ENCODE results near the gene ZNF571. TPM values are rescaled to one million over a fixed set of nuclear protein-coding genes. Genes with fewer than 3 reads are reported as not detected.

ZNF571 gene
- total and polyA plus RNA-seq, 10 of the 15 experiments (the other 5 are each of a cell fraction or from before 2014, with no cell fraction given), result 0.27 to 1.5 (median 0.45) TPM

DNA sequence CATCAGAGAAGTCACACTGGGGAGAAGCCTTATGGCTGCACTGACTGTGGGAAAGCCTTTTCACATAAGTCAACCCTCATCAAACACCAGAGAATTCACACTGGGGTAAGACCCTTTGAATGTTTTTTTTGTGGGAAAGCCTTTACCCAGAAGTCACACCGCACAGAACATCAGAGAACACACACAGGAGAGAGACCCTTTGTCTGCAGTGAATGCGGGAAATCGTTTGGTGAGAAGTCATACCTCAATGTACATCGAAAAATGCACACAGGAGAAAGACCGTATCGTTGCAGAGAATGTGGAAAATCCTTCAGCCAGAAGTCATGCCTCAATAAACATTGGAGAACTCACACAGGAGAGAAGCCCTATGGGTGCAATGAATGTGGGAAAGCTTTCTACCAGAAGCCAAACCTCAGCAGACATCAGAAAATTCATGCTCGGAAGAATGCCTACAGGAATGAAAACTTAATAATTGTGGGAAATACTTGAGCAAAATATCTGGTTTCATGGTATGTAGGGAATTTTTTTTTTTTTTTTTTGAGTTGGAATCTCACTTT, 57.1 kb downstream of the ZNF571 start:
- Histone ChIP-seq H2AFZ (ENCODE audit: control insufficient read depth, low read depth, low read length) (no peak overlapping the region), H3K27ac (ENCODE audit: control insufficient read depth, insufficient read depth) (no peak overlapping the region), H3K79me2 (ENCODE audit: control insufficient read depth, insufficient read depth, low read length) (no peaks in the 10 kb centered on the region), H4K20me1 (ENCODE audit: control insufficient read depth, insufficient read depth) (no peaks in the 10 kb centered on the region), H3K4me1 (ENCODE audit: control insufficient read depth, insufficient read depth, low read length) (no peaks in the 10 kb centered on the region), H3K9me3 (replicated peaks; ENCODE audit: control insufficient read depth, insufficient read depth, low read length) (peaks cover 2% of the 10 kb centered on the region; the same call in 2 of the 3 replicates), H3K4me2 (ENCODE audit: control insufficient read depth, insufficient read depth) (no peak overlapping the region), H3K36me3 (ENCODE audit: control insufficient read depth in 2 of 2, insufficient read depth in 2 of 2, low read length in 1 of 2) (no peaks in the 10 kb centered on the region), H3K4me3 (no peak overlapping the region), H3K27me3 (replicated peaks in 1 of 2; ENCODE audit: control insufficient read depth in 2 of 2, insufficient read depth in 2 of 2, low read length in 1 of 2) (no peaks in the 10 kb centered on the region), H3K9ac (ENCODE audit: control insufficient read depth, insufficient read depth, low read length) (no peak overlapping the region)
- TF ChIP-seq ZNF274 (IDR thresholded peaks at IDR 0.05; ENCODE audit: insufficient read depth, insufficient read length) (peak; percentile 33), POLR2AphosphoS2 (IDR thresholded peaks at IDR 0.05; ENCODE audit: low read depth, low read length) (no peak), CBFB (IDR thresholded peaks at IDR 0.05; ENCODE audit: low read depth) (no peak)
- POLR2A ChIA-PET, result no interaction called here
- 96% methylated on average over 7 of the region's 7 CpGs for WGBS (ENCODE audit: insufficient coverage, insufficient replicate concordance, low lambda C conversion rate, missing lambda C conversion rate)
- in situ Hi-C loops (cut with MboI), result no loop called here
- CTCF ChIA-PET, result interaction anchor here (0.6 kb wide), 1 partner anchor 10 kb away, joined by 3 read pairs; no protein-coding TSS in a partner anchor
- RAD21 ChIA-PET (ENCODE audit: unreplicated experiment), result no interaction called here
- intact Hi-C loops (cut with micrococcal nuclease; ENCODE audit: unreplicated experiment), result no loop called here
- no peak for ATAC-seq
- no peak for DNase-seq (ENCODE audit: low read depth, low spot score)
- FAIRE-seq, result no peak
- SMC1A ChIA-PET (ENCODE audit: uncharacterized antibody, unreplicated experiment), result no interaction called here
- BruUV-seq (replicated peaks), result no TSS peak

DNA sequence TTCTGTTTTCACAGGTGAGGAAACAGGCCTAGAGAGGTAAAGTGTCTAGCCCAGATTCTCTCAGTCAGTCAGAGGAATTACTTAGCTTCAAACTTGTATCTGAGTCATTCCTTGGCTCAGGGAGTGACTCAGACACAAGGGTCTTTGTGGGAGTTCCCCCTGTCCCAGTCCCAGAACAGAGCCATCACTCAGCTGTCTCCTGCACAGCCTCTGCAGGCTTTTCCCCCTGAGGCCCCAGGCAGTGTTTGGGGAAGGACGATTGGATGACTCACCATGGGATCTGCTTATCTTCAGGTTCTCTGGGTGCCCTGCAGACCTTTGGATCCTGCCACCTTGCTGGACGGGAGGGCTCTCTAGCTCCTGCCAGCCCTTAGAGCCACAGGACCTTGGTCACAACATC, 74.7 kb downstream of the ZNF571 start:
- RAD21 ChIA-PET (ENCODE audit: unreplicated experiment), result no interaction called here
- H3K36me3 ChIP-seq (ENCODE audit: control insufficient read depth in 2 of 2, insufficient read depth in 2 of 2, low read length in 1 of 2), result no peaks in the 10 kb centered on the region
- ATAC-seq (no peak), DNase-seq (ENCODE audit: low read depth, low spot score) (no peak), FAIRE-seq (no peak)
- CTCF ChIA-PET, result interaction anchor here (0.6 kb wide), 1 partner anchor 853 kb away, joined by 3 read pairs; the partner anchor contains the start of gene ZNF461
- no peak overlapping the region for H3K27ac ChIP-seq (ENCODE audit: control insufficient read depth, insufficient read depth)
- H3K4me1 ChIP-seq (ENCODE audit: control insufficient read depth, insufficient read depth, low read length), result no peaks in the 10 kb centered on the region
- H3K9ac ChIP-seq (ENCODE audit: control insufficient read depth, insufficient read depth, low read length), result no peak overlapping the region
- H3K27me3 ChIP-seq (replicated peaks in 1 of 2; ENCODE audit: control insufficient read depth in 2 of 2, insufficient read depth in 2 of 2, low read length in 1 of 2), result no peaks in the 10 kb centered on the region
- no TSS peak for BruUV-seq (replicated peaks)
- TF ChIP-seq, protein P1, sequence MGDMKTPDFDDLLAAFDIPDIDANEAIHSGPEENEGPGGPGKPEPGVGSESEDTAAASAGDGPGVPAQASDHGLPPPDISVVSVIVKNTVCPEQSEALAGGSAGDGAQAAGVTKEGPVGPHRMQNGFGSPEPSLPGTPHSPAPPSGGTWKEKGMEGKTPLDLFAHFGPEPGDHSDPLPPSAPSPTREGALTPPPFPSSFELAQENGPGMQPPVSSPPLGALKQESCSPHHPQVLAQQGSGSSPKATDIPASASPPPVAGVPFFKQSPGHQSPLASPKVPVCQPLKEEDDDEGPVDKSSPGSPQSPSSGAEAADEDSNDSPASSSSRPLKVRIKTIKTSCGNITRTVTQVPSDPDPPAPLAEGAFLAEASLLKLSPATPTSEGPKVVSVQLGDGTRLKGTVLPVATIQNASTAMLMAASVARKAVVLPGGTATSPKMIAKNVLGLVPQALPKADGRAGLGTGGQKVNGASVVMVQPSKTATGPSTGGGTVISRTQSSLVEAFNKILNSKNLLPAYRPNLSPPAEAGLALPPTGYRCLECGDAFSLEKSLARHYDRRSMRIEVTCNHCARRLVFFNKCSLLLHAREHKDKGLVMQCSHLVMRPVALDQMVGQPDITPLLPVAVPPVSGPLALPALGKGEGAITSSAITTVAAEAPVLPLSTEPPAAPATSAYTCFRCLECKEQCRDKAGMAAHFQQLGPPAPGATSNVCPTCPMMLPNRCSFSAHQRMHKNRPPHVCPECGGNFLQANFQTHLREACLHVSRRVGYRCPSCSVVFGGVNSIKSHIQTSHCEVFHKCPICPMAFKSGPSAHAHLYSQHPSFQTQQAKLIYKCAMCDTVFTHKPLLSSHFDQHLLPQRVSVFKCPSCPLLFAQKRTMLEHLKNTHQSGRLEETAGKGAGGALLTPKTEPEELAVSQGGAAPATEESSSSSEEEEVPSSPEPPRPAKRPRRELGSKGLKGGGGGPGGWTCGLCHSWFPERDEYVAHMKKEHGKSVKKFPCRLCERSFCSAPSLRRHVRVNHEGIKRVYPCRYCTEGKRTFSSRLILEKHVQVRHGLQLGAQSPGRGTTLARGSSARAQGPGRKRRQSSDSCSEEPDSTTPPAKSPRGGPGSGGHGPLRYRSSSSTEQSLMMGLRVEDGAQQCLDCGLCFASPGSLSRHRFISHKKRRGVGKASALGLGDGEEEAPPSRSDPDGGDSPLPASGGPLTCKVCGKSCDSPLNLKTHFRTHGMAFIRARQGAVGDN (IDR thresholded peaks at IDR 0.05), result no peak
- TF ChIP-seq TARDBP (IDR thresholded peaks at IDR 0.05; ENCODE audit: borderline replicate concordance), result no peak
- TF ChIP-seq RB1 (IDR thresholded peaks at IDR 0.05; ENCODE audit: borderline replicate concordance), result no peak
- TF ChIP-seq CREM (IDR thresholded peaks at IDR 0.05; ENCODE audit: low read depth), result no peak
- no peak for TF ChIP-seq ZBED1 (IDR thresholded peaks at IDR 0.05; ENCODE audit: borderline replicate concordance)
- SMC1A ChIA-PET (ENCODE audit: uncharacterized antibody, unreplicated experiment), result no interaction called here
- H3K79me2 ChIP-seq (ENCODE audit: control insufficient read depth, insufficient read depth, low read length), result no peaks in the 10 kb centered on the region
- H2AFZ ChIP-seq (ENCODE audit: control insufficient read depth, low read depth, low read length), result no peak overlapping the region
- in situ Hi-C loops (cut with MboI) (no loop called here), intact Hi-C loops (cut with micrococcal nuclease; ENCODE audit: unreplicated experiment) (no loop called here)
- H3K4me3 ChIP-seq, result no peak overlapping the region
- no peaks in the 10 kb centered on the region; the same call in 2 of the 3 replicates for H3K9me3 ChIP-seq (replicated peaks; ENCODE audit: control insufficient read depth, insufficient read depth, low read length)
- H4K20me1 ChIP-seq (ENCODE audit: control insufficient read depth, insufficient read depth), result no peaks in the 10 kb centered on the region
- 71% methylated on average over 2 of the region's 2 CpGs for WGBS (ENCODE audit: insufficient coverage, insufficient replicate concordance, low lambda C conversion rate, missing lambda C conversion rate)
- no peak overlapping the region for H3K4me2 ChIP-seq (ENCODE audit: control insufficient read depth, insufficient read depth)
- POLR2A ChIA-PET, result no interaction called here

Data from GM12878 (cell line).